ENCODE results near the gene RAP2B. TPM values are rescaled to one million over a fixed set of nuclear protein-coding genes. Genes with fewer than 3 reads are reported as not detected.
A peak's percentile ranks its signal among the peaks of the same experiment; 100 is the strongest.

Gene RAP2B
- total and polyA plus RNA-seq, 7 donors: 0.49 to 3.2 (median 1.8) TPM

- Histone ChIP-seq H3K9me3 (no peaks in the 10 kb centered on the region), H3K27me3 (ENCODE audit: insufficient read depth in 3 of 3, low read length in 2 of 3) (no peaks in the 10 kb centered on the region), H3K4me1 (no peaks in the 10 kb centered on the region), H3K4me3 (no peak overlapping the region), H3K36me3 (ENCODE audit: insufficient read depth in 1 of 2, low read depth in 1 of 2) (no peaks in the 10 kb centered on the region), H3K27ac (no peak overlapping the region)
- intact Hi-C loops (cut with DNase I): no loop called here
- no peak for TF ChIP-seq CTCF (IDR thresholded peaks at IDR 0.05)
- peak; percentile 18 to 56 for DNase-seq
- WGBS, 3 donors: 50 to 54% (median 53%) methylated on average over 8 of the region's 8 CpGs
- ATAC-seq: peak in 2 of 4 donors; percentile 26 to 42
Observed at GRCh38 chr3:153209596-153209995, 47.6 kb downstream of the RAP2B start.

- Histone ChIP-seq H3K9me3 (no peaks in the 10 kb centered on the region), H3K27ac (no peak overlapping the region), H3K4me3 (no peak overlapping the region), H3K36me3 (ENCODE audit: insufficient read depth in 1 of 2, low read depth in 1 of 2) (no peaks in the 10 kb centered on the region), H3K4me1 (no peaks in the 10 kb centered on the region), H3K27me3 (ENCODE audit: insufficient read depth in 3 of 3, low read length in 2 of 3) (no peaks in the 10 kb centered on the region)
- no peak for ATAC-seq
- DNase-seq: no peak
- intact Hi-C loops (cut with DNase I): no loop called here
- 51 to 72% (median 60%) methylated on average over 3 of the region's 3 CpGs for WGBS, 3 donors
- TF ChIP-seq CTCF (IDR thresholded peaks at IDR 0.05): no peak
Observed at GRCh38 chr3:153210146-153210545, 48.1 kb downstream of the RAP2B start.

GRCh38 chr3:153210660-153211059 is 48.6 kb downstream of the RAP2B start:
- no peak for ATAC-seq
- intact Hi-C loops (cut with DNase I): no loop called here
- no peak overlapping the region for H3K27ac ChIP-seq
- no peaks in the 10 kb centered on the region for H3K36me3 ChIP-seq (ENCODE audit: insufficient read depth in 1 of 2, low read depth in 1 of 2)
- no peaks in the 10 kb centered on the region for H3K9me3 ChIP-seq
- 76 to 89% (median 84%) methylated on average over 1 of the region's 1 CpG for WGBS, 3 donors
- no peak for TF ChIP-seq CTCF (IDR thresholded peaks at IDR 0.05)
- H3K27me3 ChIP-seq (ENCODE audit: insufficient read depth in 3 of 3, low read length in 2 of 3): no peaks in the 10 kb centered on the region
- no peak overlapping the region for H3K4me3 ChIP-seq
- no peak for DNase-seq
- no peaks in the 10 kb centered on the region for H3K4me1 ChIP-seq

- no peak for ATAC-seq
- no peak for DNase-seq
- Histone ChIP-seq H3K36me3 (ENCODE audit: insufficient read depth in 1 of 2, low read depth in 1 of 2) (no peaks in the 10 kb centered on the region), H3K4me3 (no peak overlapping the region), H3K27me3 (ENCODE audit: insufficient read depth in 3 of 3, low read length in 2 of 3) (no peaks in the 10 kb centered on the region), H3K9me3 (no peaks in the 10 kb centered on the region), H3K27ac (no peak overlapping the region), H3K4me1 (no peaks in the 10 kb centered on the region)
- 58 to 70% (median 67%) methylated on average over 1 of the region's 1 CpG for whole genome bisulfite sequencing, 3 donors
- no peak for TF ChIP-seq CTCF (IDR thresholded peaks at IDR 0.05)
- intact Hi-C loops (cut with DNase I): no loop called here
Observed at GRCh38 chr3:153215497-153215896, 53.5 kb downstream of the RAP2B start.

GRCh38 chr3:153215966-153216365 is 53.9 kb downstream of the RAP2B start:
- no peak overlapping the region for H3K4me3 ChIP-seq
- H3K36me3 ChIP-seq (ENCODE audit: insufficient read depth in 1 of 2, low read depth in 1 of 2): no peaks in the 10 kb centered on the region
- H3K27ac ChIP-seq: no peak overlapping the region
- WGBS, 3 donors: 8 to 15% (median 13%) methylated on average over 5 of the region's 5 CpGs
- no peaks in the 10 kb centered on the region for H3K4me1 ChIP-seq
- H3K9me3 ChIP-seq: no peaks in the 10 kb centered on the region
- ATAC-seq (no peak), DNase-seq (no peak)
- TF ChIP-seq CTCF (IDR thresholded peaks at IDR 0.05): no peak
- intact Hi-C loops (cut with DNase I): no loop called here
- H3K27me3 ChIP-seq (ENCODE audit: insufficient read depth in 3 of 3, low read length in 2 of 3): no peaks in the 10 kb centered on the region

All from psoas muscle (tissue), 8 donors.